Measurements from ENCODE around the gene MEGF6.
"Not testable (repeated sequence)": the region's sequence is repeated elsewhere in the genome, so short reads cannot be mapped to it uniquely, and the experiment has no call there.

Gene MEGF6

DNA sequence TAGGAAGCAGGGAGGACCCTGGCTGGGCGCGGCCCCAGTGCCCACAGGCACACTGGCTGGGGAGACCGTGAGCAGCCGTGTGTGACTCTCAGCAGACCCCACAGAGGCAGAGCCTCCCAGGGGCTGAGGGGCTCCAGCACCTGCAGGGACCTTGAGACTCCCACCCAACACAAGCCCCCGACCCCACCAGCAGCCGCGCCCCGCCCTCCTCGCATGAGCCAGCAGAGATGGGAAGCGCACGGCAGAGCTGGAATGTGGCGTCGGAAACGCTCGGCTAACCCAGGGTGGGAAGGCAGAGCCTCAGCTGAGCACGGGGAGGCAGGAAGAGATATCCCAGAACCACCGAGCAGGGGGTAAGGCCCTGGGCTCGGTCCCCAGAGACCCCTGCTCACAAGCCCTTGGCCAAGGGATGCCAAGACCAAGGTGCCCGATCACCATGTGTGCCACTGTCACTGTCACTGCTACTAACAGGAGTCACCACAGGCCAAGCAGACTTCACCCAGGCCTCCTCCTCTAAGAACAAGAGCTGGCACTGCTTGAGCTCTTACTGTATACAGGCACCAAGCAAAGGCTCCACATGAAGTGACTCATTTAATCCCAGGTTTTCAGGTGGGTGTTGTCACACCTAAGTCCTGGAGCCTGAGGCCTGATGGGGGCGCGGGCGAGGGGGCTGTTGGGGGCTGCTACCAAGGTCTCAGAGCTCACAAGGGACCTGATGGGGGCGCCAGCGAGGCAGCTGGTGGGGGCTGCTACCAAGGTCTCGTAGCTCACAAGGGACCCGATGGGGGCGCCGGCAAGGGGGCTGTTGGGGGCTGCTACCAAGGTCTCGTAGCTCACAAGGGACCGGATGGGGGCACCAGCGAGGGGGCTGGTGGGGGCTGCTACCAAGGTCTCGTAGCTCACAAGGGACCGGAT lies 20.1 kb downstream of the MEGF6 start:
- DNase-seq (ENCODE audit: low read depth): no peak

- DNase-seq (ENCODE audit: low read depth): no peak
These were observed 21.1 kb downstream of the MEGF6 start for GRCh38 chr1:3590139-3590763.

GRCh38 chr1:3588395-3588794 lies 22.9 kb downstream of the MEGF6 start:
- no peak for DNase-seq (ENCODE audit: low read depth)

DNA sequence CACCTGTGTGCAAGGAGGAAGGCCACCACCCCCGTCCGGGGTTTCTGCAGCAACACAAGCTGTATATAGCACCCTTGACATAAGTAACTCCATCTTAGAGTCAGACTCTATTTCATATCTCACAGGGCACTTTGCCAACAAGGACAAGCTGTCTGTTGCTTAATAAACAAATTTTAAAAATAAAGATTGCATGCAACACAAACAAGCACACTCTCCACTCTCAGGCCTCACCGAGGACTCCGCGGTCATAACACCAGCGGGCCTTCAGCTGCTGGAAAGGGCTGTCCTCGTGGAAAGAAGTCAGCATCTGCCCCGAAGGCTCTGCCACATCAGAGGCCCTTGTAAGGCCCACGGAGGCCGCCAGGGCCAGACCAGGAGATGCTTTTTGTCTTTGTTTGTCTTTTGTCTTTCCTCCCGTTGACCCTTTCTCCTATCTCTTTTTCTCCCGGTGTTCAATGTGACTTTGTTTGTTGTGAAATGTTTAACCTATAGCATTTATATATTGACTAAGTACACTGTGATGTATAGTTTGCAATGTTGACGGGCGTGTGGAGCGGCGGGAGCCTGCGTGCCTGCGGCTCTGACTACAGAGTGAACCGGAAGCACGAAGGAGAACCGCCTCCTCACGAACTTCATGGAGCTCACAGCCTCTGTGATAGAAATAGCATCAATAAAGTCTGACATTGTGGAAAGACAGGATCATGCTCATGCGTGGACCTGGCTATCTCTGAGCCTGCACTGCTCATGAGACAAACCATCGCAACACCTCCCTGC lies 24.1 kb downstream of the MEGF6 start:
- no peak for DNase-seq (ENCODE audit: low read depth)

DNA sequence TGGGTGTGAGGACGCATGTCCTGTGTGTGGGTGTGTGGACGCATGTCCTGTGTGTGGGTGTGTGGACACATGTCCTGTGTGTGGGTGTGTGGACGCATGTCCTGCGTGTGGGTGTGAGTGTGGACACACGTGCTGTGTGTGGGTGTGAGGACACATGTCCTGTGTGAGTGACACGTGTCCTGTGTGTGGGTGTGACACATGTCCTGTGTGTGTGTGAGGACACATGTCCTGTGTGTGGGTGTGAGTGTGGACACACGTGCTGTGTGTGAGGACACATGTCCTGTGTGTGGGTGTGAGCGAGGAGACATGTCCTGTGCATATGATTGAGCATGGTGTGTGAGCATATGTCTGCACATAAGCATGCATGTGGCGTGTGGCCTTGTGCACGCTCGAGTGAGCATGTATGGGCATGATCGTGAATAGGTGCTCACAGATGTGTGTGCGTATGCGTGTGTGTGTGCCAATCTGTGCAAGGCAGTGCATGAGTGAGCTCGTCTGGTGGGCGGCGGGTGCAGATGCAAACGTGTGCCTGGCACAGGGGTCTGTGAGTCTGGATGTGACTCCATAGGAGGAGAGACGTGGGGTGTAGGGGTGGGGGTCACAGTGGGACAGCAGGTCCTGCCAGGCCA lies 25.3 kb downstream of the MEGF6 start:
- DNase-seq (ENCODE audit: low read depth): no peak

GRCh38 chr1:3585353-3585868 lies 25.9 kb downstream of the MEGF6 start:
- not testable (repeated sequence) for DNase-seq (ENCODE audit: low read depth)

GRCh38 chr1:3584915-3585314 lies 26.4 kb downstream of the MEGF6 start:
- DNase-seq (ENCODE audit: low read depth): no peak

DNA sequence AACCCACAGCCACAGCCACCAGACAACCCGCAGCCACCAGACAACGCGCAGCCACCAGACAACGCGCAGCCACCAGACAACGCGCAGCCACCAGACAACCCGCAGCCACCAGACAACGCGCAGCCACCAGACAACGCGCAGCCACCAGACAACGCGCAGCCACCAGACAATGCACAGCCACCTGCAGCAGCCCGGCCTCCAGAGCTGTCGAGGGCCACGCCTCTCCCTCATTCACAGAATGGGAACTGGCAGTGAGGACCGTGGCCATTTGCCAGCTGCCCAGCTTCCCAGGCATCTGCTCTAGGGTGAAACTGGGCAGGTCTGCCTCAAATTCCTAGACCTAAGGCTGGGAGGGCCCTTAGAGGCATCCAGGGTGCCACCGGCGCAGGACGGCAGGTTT lies 27.6 kb downstream of the MEGF6 start:
- not testable (repeated sequence) for DNase-seq (ENCODE audit: low read depth)

DNA sequence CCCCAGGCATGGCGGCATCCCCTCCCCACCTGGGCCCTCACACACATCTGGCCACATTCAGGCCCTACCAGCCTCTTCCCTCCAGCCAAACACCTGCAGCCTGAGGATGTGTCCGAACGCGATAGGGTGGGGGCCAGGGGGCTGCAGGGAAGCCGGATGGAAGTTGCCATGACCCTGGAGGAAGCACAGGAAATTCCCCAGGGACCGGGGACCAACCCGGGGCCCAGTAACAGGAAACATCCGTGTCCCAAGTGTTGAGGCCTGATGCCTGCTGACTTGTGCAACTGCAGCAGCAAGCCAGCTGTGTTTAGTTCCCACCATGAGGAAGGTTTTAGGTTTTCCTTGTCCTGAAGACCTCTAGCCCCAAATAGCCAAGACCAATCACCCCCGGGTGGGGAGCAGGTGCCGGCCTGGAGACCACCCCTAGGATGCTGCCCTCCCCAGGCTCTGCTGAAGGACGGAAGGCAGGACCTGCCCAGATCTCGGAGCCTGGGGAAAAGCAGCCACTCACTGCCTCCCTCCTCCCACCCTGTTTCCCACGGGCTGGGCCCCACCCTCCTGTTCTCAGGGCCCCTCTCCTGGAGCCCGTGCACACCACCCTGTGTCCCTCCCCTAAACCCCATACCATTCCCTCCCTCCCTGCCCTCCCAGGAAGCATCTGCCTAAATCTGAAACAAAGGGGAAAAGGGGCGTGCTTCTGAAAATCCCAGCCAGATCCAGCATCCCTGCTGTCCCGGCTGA lies 29.8 kb downstream of the MEGF6 start:
- DNase-seq (ENCODE audit: low read depth): no peak

- no peak for DNase-seq (ENCODE audit: low read depth)
These were observed 31.1 kb downstream of the MEGF6 start for GRCh38 chr1:3580231-3580630.

DNA sequence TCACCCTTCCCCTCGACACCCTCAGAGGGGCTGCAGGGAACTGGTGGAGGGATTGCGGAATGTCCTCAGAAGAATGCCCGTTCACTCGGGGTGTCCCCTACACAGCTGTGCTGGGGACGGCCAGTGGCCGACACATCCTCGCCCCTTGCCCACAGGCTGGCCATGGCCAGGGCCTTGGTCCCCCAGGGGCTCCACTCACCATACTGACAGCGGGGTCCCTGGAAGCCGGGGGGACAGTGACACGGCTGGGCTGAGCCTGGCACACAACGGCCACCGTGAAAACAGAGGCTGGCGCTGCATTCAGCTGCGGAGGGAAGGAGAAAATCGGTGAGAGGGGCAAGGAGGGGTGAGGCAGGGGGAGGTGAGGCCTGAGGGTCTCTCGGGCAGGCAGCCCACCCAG lies 31.7 kb downstream of the MEGF6 start:
- DNase-seq (ENCODE audit: low read depth): no peak

GRCh38 chr1:3578906-3579305 lies 32.4 kb downstream of the MEGF6 start:
- DNase-seq (ENCODE audit: low read depth): no peak

DNA sequence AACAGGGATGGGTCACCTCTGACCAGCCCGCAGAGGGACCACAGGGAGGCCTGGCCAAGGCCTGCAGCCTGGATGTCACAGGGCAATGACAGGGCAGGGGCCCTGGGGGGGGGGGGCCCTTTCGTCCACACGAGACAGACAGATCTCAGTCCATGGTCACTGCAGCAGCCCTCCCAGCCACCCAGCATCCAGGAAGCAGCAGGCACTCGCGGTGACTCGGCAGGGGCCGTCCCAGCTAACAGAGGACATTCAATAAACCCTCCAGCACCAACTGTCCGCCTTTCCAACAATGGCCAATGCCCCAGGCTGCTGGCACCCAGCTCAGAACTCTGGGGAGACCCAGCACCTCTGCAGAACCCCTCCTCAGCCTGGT lies 32.9 kb downstream of the MEGF6 start:
- DNase-seq (ENCODE audit: low read depth): no peak

DNA sequence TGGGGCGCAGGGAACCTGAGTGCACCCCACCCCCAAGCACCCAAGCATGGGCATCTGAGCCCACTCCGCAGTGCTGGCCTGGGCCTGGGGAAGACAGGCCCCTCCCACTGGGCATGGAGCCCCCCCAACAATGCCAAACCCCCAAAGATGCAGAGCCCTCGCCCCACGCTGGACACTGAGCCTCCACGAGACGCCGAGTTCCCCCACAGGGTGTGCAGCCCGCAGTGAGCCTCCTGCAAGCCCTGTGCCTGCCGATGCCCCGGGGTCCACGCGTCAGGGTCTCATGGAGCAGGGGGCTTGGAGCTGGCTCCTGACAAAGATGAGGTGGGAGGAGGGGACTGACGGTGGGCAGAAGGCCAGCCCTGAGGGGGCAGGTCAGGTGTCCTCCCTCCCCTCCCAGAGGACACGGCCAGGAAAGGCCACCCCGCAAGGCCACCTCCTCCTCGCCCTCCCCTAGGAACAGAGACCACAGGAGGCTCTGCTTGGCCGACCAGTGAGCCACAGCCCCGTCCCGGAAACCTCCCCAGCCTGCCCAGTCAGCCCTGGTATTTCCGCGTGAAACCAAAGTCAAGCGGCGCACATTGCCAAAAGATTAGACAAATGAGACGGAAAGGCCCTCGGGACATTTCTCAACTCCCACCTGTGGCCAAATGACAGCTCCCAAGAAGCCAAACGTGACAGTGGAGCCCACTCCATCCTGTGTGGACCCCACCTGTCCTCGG lies 33.4 kb downstream of the MEGF6 start:
- DNase-seq (ENCODE audit: low read depth): no peak

GRCh38 chr1:3577300-3577699 lies 34.0 kb downstream of the MEGF6 start:
- no peak for DNase-seq (ENCODE audit: low read depth)

DNA sequence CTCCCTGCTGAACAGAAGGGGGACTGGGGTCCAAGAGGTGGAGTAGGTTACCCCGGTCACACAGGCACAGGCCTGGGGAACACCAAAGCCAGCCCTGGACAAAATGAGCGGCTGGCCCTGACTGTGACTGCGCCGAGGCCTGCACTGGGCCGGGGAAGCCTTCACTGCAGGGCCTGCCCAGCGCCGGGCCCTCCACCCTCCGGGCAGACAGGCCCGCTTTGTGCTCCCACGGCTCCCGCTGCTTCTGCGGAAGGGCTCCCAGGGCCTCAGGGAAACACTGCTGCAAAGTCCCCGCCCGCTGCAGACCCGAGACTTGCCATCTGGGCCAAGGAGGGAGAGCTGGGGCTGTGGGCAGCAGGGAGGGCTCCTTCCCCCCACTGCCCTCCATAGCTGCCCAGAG lies 35.3 kb downstream of the MEGF6 start:
- no peak for DNase-seq (ENCODE audit: low read depth)

GRCh38 chr1:3575515-3575914 lies 35.8 kb downstream of the MEGF6 start:
- not testable (repeated sequence) for DNase-seq (ENCODE audit: low read depth)

DNA sequence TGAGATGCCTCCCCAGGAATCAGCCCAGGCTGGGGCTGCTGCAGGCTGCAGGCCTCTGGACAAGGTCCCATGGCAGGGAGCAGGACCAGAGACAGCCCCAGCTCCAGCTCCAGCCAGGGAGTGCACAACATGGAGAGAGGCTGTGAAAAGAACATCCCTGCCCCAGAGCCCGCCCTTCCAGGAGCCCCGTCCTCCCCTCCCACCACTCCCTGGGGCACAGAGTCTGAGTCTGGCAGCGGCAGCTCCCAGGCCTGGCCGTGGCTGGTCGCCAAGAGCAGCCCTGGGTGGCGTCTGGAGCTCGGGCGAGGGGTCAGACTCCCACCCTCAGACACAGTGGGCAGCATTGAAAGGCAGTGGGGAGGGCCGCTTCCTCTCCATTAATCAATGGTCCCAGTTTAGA lies 37.8 kb downstream of the MEGF6 start:
- no peak for DNase-seq (ENCODE audit: low read depth)

DNA sequence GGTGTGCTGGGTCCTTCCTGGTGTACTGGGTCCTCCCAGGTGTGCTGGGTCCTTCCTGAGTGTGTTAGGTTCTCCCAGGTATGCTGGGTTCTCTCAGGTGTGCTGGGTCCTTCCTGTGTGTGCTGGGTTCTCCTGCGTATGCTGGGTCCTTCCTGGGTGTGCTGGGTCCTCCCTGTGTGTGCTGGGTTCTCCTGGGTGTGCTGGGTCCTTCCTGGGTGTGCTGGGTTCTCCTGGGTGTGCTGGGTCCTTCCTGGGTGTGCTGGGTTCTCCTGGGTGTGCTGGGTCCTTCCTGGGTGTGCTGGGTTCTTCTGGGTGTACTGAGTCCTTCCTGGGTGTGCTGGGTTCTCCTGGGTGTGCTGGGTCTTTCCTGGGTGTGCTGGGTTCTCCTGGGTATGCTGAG lies 38.7 kb downstream of the MEGF6 start:
- not testable (repeated sequence) for DNase-seq (ENCODE audit: low read depth)

- no peak for DNase-seq (ENCODE audit: low read depth)
These were observed 40.0 kb downstream of the MEGF6 start for GRCh38 chr1:3571263-3571662.
